Fibroblast of skin of back (primary cell): ENCODE measurements around the gene WFDC10A. TPM values are rescaled to one million over a fixed set of nuclear protein-coding genes. Genes with fewer than 3 reads are reported as not detected.
"Not testable (repeated sequence)": the region's sequence is repeated elsewhere in the genome, so short reads cannot be mapped to it uniquely, and the experiment has no call there.

Experiments used
- DNase-seq: peaks from one replicate; pipeline ENCODE4 v3.0.0-alpha.2; 2013
- polyA plus RNA-seq, 2 experiments: library from polyadenylated mRNA; unstranded; fragments of 120-200 nt; gene quantifications; one replicate each; pipeline ENCODE4 v1.2.1, GENCODE V29; 2013; ENCODE audit not compliant: insufficient read length in 2 of 2

Gene WFDC10A
- not detected for polyA plus RNA-seq (2013, experiment 1 of 2; ENCODE audit: insufficient read length)
- polyA plus RNA-seq (2013, experiment 2 of 2; ENCODE audit: insufficient read length): not detected

DNA sequence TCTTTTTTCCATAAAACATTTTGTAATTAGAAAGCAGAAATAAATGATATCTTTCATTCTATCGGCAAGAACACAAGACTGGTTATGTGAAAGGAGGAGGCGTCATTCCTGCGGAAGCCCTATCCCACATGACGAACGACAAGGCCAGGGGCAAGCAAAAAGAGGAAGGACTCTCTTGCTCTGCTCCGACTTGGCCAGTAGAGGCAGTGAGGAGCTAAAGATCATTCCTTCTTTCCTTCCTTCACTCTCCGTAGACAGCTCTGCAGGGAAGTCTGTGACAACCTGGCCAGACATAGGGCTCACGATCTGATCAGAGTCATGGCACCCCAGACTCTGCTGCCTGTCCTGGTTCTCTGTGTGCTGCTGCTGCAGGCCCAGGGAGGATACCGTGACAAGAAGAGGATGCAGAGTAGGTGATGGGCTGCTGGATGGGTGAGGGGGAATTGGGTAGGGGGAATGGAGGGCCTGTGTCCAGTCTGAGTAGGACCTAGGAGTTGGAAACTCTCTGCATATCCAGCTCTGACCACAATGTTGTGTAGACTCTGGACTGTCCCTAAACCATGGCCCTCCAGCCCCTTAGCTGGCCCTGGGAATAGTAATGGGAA, at the start of gene WFDC10A:
TSS of gene WFDC10A (plus strand) at position 244 of the 605 bp plus-strand sequence. CDS start at position 319, 75 bp downstream.
- DNase-seq: peak; percentile 63

DNA sequence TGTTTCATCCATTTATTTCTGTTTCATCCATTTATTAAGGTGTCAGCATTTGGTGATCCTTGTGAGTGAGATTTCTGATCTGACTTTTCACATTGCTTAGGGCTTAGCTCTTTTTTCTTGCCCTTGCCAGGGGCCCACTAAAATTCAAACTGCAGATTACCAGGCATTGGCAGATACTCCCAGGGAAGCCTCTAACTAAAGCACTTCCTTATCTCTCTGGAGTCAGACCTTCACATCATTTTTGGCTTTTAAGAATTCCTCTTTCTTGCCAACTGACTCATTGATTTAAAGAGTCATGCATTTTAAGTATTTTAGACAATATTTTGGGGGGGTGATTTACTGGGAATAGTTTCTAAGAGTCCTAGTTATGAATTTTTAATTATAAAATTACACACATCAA, 47.8 kb upstream of the WFDC10A start:
- DNase-seq: peak; percentile 2

DNA sequence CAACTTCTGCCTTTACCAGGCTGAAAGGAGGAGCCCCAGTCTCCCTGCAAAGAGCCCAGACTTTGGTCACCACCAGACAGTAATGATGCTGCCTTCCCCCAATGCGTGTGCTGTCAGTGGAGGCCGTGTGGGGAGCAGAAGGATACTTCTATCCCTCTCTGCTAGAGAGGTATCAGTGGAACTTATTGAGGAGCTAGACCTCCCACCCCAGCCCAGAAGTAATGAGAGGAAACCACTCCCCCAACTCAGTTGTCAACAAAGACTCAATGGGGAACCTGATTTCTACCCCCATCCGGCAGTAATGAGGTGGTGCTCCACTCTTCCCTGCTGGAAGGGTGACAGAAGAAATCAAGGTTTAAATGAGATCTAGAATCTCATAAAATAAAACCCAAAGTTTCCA, 46.0 kb upstream of the WFDC10A start:
- no peak for DNase-seq

DNA sequence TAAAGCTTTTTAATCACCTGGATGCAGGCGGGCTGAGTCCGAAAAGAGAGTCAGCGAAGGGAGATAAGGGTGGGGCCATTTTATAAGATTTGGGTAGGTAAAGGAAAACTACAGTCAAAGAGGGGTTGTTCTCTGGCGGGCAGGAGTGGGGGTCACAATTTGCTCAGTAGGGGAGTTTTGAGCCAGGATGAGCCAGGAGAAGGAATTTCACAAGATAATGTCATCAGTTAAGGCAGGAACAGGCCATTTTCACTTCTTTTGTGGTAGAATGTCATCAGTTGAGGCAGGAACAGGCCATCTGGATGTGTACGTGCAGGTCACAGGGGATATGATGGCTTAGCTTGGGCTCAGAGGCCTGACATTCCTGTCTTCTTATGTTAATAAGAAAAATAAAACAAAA, 45.2 kb upstream of the WFDC10A start:
- not testable (repeated sequence) for DNase-seq

DNA sequence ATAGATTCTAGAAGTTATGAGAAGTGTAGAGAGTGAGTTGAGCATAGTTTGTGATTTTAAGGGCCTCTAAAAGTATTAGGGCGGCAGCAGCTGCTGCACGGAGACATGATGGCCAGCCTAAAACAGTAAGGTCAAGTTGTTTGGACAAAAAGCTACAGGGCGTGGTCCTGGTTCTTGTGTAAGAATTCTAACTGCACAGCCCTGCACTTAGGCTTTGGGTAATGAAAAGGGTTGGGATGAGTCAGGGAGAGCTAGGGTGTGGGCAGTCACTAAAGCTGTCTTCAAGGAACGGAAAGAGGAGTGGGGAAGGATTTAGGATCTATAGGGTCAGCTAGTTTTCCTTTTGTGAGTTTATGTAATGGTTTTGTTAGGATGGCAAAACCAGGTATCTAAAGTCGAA, 43.6 kb upstream of the WFDC10A start:
- not testable (repeated sequence) for DNase-seq

DNA sequence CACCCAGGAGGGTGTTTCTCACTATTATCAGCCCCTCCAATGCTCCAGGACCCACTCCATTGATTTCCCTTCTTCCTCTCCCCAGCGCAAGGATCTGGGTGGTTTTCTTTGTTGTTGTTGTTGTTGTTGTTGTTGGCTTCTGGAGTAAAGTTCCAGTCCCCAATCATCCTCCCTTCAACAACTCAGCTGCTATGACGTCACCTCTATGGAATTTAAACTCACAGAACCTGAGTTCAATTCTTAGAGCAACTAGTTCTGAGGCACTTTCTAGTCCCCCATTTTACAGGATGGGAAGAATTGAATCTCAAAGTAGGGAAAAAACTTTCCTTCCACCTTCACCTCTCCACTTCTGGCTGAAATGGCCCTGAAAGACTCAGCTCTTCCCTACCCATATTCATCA, 40.7 kb upstream of the WFDC10A start:
- DNase-seq: peak; percentile 5

DNA sequence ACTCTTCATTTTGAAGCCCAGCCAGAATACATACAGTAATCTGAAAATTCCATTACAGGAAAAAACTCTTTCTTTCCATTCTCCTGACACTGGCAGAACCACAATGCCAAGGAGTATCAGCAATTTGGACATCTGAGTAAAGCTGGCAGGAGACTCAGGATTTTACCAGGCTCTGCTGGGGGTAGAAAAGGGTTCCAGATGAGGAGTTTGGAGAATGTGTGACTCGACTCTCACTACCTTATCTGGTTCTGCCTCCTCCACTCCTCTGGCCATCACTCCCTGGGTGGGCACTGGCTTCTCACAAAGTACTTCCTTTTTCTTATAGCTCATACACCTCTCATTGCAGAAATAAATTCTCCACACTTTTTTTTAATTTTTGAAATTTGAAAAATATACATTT, 39.8 kb upstream of the WFDC10A start:
- peak; percentile 9 for DNase-seq

DNA sequence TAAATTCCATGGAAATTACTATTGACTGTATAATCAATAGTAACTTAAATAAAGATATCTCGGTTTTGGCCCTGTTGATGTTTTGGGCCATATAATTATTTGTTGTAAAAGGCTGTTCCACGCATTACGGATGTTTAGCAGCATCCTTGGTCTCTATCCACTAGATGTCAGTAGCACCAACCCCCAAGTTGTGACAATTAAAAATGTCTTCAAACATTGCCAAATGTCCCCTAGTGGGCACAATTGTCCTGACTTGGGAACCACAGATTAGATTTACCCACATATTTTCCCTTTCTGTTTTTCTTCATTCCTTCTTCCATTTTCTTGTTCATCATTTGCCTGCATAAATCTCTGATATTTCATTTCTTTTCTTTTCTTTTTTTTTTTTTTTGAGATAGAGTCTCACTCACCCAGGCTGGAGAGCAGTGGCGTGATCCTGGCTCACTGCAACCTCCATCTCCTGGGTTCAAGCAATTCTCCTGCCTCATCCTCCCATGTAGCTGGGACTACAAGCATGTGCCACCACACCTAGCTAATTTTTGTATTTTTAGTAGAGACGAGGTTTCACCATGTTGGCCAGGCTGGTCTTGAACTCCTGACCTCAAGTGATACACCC, 36.9 kb upstream of the WFDC10A start:
- peak; percentile 68 for DNase-seq

DNA sequence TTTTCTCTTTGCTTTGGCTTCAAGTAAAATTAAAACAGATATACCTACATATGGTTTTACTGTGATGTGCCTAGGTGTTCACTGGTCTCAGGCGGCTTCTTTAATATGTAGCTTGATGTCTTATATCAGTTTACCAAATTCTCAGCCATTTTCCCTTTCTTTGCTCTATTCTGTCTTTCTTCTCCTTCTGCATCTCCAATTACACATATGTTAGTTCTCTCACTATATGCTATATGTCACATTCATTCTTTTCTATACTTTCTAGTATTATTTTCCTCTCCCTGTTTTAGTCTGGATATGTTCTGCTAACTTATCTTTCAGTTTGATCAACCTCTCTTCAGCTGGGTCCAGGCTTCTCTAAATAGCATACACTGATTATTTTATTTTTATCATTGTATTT, 36.0 kb upstream of the WFDC10A start:
- no peak for DNase-seq

DNA sequence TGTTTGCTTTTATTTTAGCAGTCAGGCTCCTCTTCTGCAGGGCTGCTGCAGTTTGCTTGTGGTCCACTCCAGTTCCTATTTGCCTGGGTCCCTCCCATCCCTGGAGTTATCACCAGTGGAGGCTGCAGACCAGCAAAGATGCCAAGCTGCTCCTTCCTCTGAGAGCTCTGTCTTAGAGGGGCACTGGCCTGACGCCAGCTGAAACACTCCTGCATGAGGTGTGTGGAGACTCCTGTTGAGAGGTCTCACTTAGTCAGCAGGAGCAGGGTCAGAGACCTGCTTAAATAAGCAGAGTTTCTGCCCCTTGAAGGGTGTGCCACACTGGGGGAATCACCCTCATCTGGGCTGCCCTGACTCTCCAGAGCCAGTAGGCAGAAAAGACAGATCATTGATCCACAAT, 34.3 kb upstream of the WFDC10A start:
- no peak for DNase-seq

DNA sequence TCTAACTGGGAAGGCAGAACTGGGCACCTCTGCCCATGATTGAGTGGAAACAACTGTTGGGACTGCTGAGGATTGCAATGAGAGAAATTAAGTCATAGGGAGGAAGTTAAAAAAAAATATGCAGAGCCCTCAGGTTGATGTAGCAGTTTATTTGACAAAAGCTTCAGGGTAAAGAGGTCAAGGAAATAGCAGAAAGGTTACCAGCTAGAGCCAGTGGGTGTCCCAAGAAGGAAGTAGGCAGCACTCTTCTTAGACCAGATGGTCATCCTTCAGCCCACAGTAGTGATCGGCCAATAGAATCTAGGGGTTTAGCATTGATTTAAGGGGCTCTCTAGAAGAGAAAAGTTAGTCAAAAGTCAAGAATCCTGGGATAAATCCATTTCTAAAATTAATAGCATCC, 21.7 kb upstream of the WFDC10A start:
- DNase-seq: no peak

DNA sequence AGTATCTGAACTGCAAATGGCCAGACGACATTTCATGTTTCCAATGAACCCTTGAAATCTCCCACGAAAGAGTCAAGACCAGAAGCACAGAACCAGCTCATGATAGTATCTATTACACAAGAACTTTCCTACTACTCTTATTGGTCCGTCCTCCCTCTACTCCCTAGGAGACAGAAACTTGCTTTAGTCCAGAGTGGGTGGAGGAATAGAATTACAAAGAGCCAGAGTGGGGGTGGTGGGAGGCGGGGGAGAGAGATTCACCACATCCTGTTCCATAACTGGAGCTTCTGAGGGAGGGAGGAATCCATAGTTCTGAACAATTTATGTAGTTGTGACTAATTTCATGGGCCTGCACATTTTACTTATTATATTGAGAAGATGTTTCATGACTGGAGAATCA, 18.5 kb upstream of the WFDC10A start:
- DNase-seq: peak; percentile 86

DNA sequence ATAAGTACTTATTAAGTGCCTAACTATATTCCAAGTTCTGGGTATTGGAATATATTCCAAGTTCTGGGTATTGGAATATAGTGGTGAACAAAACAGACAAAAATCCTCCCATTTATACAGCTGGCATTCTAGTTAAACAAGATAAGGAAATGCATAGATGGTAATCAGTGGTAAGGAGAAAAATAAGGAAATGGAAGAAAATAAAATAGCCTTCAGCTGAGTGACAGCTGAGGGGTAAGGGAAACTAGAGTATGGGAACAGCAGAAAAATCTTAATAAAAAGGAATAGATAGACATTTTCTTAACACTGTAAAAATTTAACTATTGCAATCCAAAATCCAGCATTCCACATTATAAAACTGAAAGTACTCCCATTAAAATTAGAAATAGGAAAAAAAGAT, 17.2 kb upstream of the WFDC10A start:
- DNase-seq: no peak

DNA sequence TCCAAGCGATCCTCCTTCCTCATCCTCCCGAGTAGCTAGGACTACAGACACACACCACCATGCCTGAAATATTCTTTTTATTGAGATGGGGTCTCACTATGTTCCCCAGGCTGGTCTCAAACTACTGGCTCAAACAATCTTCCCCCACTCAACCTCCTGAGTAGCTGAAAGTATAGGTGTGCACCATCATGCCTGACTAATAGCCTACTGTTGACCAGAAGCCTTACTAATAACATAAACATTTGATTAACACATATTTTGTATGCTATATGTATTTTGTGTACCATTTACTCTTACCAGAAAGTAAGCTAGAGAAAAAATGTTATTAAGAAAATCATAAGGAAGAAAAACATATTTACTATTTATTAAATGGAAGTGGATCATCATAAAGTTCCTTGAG, 11.9 kb upstream of the WFDC10A start:
- DNase-seq: no peak

DNA sequence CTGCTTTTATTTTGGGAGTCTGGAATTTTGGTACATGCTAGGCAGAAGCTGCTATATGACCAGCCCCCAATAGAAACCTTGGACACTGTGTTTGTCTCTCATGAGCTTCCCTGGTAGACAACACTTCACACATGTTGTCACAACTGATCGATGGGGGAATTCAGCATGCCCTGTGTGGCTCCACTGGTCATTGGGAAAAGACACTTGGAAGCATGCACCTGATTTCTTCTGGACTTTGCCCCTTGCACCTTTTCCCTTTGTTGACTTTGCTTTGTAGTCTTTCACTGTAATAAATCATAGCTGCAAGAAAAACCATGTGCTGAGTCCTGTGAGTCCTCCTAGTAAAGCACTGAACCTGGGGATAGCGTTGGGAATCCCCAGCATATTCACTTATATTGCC, 7.9 kb upstream of the WFDC10A start:
- no peak for DNase-seq

DNA sequence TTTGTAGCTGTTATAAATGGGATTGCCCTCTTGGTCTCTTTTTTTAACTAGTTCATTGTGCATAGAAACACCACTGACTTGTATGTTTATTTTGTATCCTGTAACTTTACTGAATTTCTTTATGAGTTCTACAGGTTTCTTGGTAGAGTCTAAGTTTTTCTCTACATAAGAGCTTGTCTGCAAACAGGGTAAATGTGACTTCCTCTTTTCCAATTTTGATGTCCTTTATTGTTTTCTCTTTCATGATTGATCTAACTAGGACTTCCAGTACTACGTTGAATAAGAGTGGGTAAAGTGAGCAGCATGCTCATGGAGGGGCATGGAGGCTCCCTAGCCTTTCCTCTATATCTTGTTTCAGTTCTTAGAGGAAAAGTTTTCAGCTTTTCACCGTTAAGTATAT, 3.0 kb upstream of the WFDC10A start:
- no peak for DNase-seq

DNA sequence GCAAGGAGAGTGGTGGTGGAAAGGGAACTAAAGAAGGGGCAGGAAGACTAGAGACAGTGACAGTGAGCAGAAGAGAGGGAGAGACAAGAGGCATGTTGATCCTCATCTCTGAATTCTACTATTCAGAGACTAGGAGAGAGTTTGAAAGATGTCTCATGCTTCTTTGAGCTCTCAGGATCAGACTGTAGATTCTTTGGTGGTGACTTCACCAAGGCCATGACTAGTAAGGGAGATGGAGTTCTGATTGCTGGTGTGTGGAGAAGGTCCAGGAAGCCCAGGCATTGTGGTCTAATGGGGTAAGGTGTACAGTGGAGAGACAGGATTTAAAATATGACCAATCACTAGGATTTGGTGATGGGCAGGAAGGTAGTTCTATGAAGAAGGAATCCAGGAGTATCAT, 832 bp downstream of the WFDC10A start:
- DNase-seq: peak; percentile 10

DNA sequence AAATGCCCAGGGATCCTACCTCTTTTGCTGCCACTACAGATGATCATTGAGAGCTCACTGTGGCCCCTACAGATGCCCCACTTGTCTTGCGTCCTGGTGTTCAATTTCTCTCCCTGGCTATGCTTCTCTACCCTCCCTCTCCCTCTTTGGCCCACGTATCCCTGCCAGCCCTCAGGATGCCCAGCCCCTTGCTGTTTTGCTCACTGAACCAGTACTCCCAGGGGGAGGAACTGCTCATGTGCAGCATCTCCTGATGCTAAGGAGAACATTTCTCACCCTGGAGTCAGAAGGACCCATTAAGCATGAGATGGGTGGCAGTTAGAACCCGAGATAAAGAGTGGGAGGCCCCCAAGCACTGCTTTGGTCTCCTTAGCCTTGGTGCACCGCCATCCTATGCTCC, 1.6 kb downstream of the WFDC10A start, which contains the start of gene WFDC9:
TSS of gene WFDC9 (minus strand) at position 101 of the 400 bp plus-strand sequence. CDS start 21,103 bp downstream, outside the sequence.
- no peak for DNase-seq

DNA sequence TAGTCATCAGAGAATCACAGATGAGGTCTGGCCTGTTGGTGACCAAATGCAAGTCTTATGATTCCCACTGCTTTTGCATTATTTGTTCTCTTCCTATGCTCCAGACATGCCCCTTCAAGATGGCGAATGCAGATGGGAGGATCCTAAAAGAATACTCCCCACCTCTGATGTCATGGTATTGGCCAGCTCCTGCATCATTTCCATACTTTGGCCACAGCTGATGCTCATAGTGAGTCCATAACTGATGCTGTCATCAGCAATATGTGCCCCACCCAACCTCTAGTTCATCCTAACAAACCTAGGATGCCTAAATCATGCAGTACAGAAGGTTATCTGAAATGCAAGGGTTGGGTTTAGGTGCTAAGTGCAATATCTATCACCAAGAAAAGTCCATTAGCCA, 7.0 kb downstream of the WFDC10A start:
- no peak for DNase-seq

DNA sequence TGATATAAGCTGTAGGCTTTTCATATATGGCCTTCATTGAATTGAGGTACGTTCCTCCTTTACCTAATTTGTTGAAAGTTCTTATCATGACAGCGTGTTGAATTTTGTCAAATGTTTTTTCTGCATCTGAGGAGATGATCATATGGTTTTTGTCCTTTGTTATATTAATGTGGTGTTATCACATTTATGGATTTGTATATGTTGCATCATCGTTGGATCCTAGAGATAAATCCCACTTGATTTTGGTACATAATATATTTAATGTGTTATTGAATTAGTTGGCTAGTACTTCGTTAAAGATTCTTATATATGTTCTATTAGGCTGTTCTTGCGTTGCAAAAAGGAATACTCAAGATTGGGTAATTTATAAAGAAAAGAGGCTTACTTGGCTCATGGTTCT, 10.1 kb downstream of the WFDC10A start:
- no peak for DNase-seq

DNA sequence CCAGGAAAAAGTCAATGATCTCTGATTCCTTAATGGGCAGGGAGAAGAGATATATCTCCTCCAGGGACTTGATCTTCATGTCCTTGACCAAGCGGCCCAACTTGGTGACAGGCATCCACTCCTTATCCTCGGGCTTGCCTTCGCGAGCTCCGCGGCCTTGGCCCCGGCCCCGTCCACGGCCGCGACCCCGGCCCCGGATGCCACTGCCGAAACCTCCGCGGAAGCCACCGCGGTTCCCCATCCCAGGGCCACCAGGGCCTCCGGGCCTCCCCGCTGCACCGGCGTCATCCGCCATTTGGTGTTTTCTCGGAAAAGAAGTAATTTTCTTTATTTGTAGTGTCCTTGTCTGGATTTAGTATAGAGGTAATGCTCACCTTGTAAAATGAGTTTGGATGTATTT, 11.5 kb downstream of the WFDC10A start:
- DNase-seq: not testable (repeated sequence)

DNA sequence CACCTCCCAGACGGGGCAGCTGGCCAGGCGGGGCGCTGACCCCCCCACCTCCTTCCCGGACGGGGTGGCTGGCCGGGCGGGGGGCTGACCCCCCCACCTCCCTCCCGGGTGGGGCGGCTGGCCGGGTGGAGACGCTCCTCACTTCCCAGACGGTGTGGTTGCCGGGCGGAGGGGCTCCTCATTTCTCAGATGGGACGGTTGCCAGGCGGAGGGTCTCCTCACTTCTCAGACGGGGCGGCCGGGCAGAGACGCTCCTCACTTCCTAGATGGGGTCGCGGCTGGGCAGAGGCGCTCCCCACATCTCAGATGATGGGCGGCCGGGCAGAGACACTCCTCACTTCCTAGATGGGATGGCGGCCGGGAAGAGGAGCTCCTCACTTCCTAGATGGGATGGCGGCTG, 16.3 kb downstream of the WFDC10A start:
- not testable (repeated sequence) for DNase-seq

DNA sequence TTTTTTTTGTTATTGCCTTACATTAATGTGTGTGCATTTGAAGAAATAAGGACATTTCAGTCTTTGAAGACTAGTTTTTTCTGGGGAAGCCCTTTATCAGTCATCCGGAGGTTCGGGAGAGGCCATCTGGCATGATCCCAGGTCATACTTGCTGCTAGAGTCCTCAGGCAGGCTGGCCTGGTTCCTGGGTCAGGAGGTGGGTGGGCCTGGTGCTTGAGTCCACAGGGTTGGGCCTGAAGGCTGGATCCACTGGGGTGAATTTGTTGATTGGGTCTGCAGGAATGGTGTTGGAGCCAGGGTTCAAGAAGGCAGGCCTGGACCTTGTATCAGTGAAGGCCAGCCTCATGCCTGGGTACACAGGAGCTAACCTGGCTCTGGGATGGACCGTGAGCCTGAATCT, 17.3 kb downstream of the WFDC10A start:
- DNase-seq: no peak

DNA sequence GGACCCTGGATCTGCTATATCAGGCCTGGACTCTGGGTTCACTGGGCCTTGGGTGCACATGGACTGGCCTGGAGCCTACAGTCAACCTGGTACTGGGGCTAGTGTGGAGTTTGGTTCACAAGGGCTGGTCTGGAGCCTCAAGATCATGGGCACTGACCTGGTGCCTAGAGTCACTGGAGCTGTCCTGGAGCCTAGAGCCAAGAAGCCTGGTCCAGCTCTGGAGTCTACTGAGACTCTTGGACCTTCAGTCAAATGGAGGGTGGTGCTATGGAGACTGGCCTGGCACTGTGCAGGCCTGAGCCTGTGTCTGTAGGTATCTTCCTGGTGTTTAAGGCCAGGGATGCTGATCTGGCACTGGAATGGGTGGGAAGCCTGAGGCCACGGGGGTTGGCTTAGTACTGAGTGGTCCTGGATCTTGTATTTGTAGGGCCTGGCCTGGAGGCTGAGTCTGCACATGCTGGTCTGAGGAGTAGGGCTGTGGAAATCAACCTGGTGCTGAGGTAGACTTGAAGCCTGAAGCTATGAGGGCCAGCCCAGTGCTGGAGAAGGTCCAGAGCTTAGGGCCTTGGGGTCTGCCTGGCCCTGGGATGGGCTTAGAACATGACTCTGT, 18.0 kb downstream of the WFDC10A start:
- no peak for DNase-seq
